ENCODE measurements around the gene KRTAP2-2. TPM values are rescaled to one million over a fixed set of nuclear protein-coding genes. Genes with fewer than 3 reads are reported as not detected.
A peak's percentile ranks its signal among the peaks of the same experiment; 100 is the strongest.

The KRTAP2-2 gene
- total and polyA plus RNA-seq, 12 donors: not detected

DNA sequence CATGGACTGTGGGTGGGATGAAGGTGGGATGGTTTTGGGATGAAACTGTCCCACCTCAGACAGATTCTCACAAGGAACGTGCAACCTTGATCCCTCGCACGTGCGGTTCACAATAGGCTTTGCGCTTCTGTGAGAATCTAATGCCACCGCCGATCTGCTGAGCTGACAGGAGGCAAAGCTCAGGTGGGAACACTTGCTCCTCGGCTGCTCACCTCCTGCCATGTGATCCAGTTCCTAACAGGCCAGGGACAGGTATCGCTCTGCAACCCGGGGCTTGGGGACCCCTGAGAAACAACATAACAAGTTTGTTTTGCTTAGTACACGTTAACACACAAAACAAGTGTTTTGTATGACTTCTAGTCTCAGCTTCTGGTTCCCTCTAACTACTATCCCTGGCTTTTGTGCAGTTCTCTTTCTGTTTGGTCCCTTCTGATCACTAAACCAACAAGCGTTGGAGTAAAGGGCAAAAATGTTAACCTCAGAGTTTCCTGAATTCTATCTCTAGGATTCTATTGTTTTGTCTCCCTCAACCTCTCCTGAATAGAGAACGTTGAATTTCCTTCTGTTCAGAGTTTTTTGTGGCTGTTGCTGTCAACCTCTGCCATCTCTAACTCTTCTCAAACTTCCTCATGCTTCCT lies 38.3 kb downstream of the KRTAP2-2 start:
- ATAC-seq (no peak), DNase-seq (no peak)
- intact Hi-C loops (cut with DNase I): no loop called here
- Histone ChIP-seq H3K36me3 (no peaks in the 10 kb centered on the region), H3K9me3 (peaks cover 0 to 8% (median 0%) of the 10 kb centered on the region in 11 donors), H3K4me1 (peaks cover 0 to 5% (median 0%) of the 10 kb centered on the region in 9 donors), H3K4me3 (no peak overlapping the region), H3K27me3 (peaks cover 0 to 7% (median 0%) of the 10 kb centered on the region in 7 donors), H3K27ac (no peak overlapping the region)
- TF ChIP-seq, protein P1, sequence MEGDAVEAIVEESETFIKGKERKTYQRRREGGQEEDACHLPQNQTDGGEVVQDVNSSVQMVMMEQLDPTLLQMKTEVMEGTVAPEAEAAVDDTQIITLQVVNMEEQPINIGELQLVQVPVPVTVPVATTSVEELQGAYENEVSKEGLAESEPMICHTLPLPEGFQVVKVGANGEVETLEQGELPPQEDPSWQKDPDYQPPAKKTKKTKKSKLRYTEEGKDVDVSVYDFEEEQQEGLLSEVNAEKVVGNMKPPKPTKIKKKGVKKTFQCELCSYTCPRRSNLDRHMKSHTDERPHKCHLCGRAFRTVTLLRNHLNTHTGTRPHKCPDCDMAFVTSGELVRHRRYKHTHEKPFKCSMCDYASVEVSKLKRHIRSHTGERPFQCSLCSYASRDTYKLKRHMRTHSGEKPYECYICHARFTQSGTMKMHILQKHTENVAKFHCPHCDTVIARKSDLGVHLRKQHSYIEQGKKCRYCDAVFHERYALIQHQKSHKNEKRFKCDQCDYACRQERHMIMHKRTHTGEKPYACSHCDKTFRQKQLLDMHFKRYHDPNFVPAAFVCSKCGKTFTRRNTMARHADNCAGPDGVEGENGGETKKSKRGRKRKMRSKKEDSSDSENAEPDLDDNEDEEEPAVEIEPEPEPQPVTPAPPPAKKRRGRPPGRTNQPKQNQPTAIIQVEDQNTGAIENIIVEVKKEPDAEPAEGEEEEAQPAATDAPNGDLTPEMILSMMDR (IDR thresholded peaks at IDR 0.05): no peak
- 78 to 83% methylated on average over 13 of the region's 13 CpGs for WGBS, 2 donors

DNA sequence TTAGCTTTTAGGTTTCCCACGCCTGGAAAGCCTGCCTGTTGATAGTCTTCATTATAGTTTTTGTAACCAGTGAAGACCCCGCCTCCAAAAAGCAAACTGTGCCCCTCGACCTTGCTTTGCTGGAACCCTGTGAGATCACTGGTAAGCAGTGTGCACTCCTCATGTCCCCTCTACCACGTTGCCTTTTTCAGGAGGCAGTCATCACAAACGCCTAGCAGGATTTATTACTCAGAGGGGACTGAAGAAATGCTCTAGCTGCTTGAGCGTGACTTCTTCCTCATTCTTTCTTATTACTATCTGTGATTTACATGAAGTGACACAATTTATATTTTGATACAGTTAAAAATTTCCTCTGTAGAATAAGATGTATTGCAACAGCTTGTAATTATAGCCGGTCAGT lies 39.6 kb downstream of the KRTAP2-2 start:
- intact Hi-C loops (cut with DNase I): no loop called here
- no peaks in the 10 kb centered on the region for H3K9me3 ChIP-seq
- peaks cover 0 to 5% (median 0%) of the 10 kb centered on the region in 9 donors for H3K4me1 ChIP-seq
- 70% methylated on average over 7 of the region's 7 CpGs for WGBS, 2 donors
- no peak overlapping the region for H3K27ac ChIP-seq
- ATAC-seq: no peak
- DNase-seq: no peak
- no peak overlapping the region for H3K4me3 ChIP-seq
- H3K36me3 ChIP-seq: no peaks in the 10 kb centered on the region
- H3K27me3 ChIP-seq: peaks cover 0 to 7% (median 0%) of the 10 kb centered on the region in 7 donors
- TF ChIP-seq, protein P1 (IDR thresholded peaks at IDR 0.05): no peak

GRCh38 chr17:41013606-41014005 lies 41.4 kb downstream of the KRTAP2-2 start:
- no peaks in the 10 kb centered on the region for H3K9me3 ChIP-seq
- 14 to 17% methylated on average over 1 of the region's 1 CpG for WGBS, 2 donors
- TF ChIP-seq, protein P1 (IDR thresholded peaks at IDR 0.05): no peak
- ATAC-seq (peak in 2 of 8 donors; percentile 46 to 59), DNase-seq (peak in 1 of 2 donors; percentile 9)
- H3K27me3 ChIP-seq: peaks cover 0 to 4% (median 0%) of the 10 kb centered on the region in 7 donors
- no peak overlapping the region for H3K27ac ChIP-seq
- intact Hi-C loops (cut with DNase I): no loop called here
- H3K36me3 ChIP-seq: no peaks in the 10 kb centered on the region
- no peak overlapping the region for H3K4me3 ChIP-seq
- H3K4me1 ChIP-seq: peaks cover 0 to 5% (median 0%) of the 10 kb centered on the region in 9 donors

DNA sequence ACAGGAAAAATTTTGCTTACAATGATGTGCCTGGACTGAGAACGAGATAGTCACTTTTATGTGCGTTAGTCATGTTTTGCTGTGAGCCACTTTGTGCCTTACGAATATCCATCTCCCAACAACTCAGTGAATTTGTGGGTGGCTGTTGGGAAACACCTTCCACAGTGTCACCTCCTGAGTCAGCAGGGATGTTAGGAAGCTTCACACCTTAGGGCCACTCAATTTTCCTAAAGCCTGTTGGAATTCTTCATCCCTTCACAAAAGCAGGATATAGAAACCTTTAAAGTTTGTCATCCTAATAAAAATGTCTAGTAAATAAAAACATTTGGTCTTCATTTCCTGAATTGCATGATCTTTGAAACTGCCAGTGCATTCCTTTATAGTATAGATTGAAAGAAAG lies 41.8 kb downstream of the KRTAP2-2 start:
- Histone ChIP-seq H3K4me3 (no peak overlapping the region), H3K27ac (no peak overlapping the region), H3K36me3 (no peaks in the 10 kb centered on the region), H3K27me3 (peaks cover 0 to 4% (median 0%) of the 10 kb centered on the region in 7 donors), H3K9me3 (no peaks in the 10 kb centered on the region), H3K4me1 (peaks cover 0 to 5% (median 0%) of the 10 kb centered on the region in 9 donors)
- 71 to 74% methylated on average over 3 of the region's 3 CpGs for WGBS, 2 donors
- intact Hi-C loops (cut with DNase I): no loop called here
- TF ChIP-seq, protein P1 (IDR thresholded peaks at IDR 0.05): no peak
- no peak for DNase-seq
- no peak for ATAC-seq
